GM12872 (cell line): ENCODE data around the gene ANKRD44.

Source experiments
- CTCF ChIP-seq: IDR thresholded peaks from 3 replicates; pipeline ENCODE4 v1.5.1; 2011; ENCODE audit warnings: low read depth, mild to moderate bottlenecking, low read length, moderate library complexity; ENCODE audit not compliant: insufficient read depth

Gene ANKRD44

GRCh38 chr2:197256021-197256420, 54.6 kb downstream of the ANKRD44 start:
- no peak for TF ChIP-seq CTCF

GRCh38 chr2:197255543-197255942, 55.0 kb downstream of the ANKRD44 start:
- TF ChIP-seq CTCF: no peak

GRCh38 chr2:197254776-197255530, 55.6 kb downstream of the ANKRD44 start:
- no peak for TF ChIP-seq CTCF

- no peak for TF ChIP-seq CTCF
These were observed 59.0 kb downstream of the ANKRD44 start for GRCh38 chr2:197251576-197251975.

GRCh38 chr2:197251163-197251562, 59.4 kb downstream of the ANKRD44 start:
- no peak for TF ChIP-seq CTCF

- TF ChIP-seq CTCF: no peak
These were observed 60.5 kb downstream of the ANKRD44 start for GRCh38 chr2:197250084-197250397.

- TF ChIP-seq CTCF: no peak
These were observed 61.0 kb downstream of the ANKRD44 start for GRCh38 chr2:197249381-197250083.
